Astrocyte (in vitro differentiated cells and primary cell): ENCODE data around the gene DNAJB6.

Experiments used
- CTCF ChIP-seq: IDR thresholded peaks from 2 replicates; pipeline ENCODE4 v1.5.1; 2011; ENCODE audit warnings: low read depth, mild to moderate bottlenecking, inconsistent platforms, low read length, moderate library complexity; ENCODE audit not compliant: insufficient read depth
- EZH2 ChIP-seq: IDR thresholded peaks from 2 replicates; pipeline ENCODE4 v1.6.1; 2012; ENCODE audit warnings: mild to moderate bottlenecking, low read length, inconsistent platforms; ENCODE audit not compliant: insufficient read depth

GRCh38 chr7:157379493-157379892 is 42.7 kb downstream of the DNAJB6 start:
- TF ChIP-seq CTCF (no peak), EZH2 (no peak)
